H1 (cell line): ENCODE measurements around the gene EEF1AKMT3. TPM values are rescaled to one million over a fixed set of nuclear protein-coding genes. Genes with fewer than 3 reads are reported as not detected.

ENCODE experiments used
- CTCF ChIA-PET: fragments of 300-600 bp; sonication (Branson Sonifier 250); formaldehyde crosslinking; loops from one replicate; lab custom pipeline; 2021; ENCODE audit not compliant: partially characterized antibody; lab: Charles Lee
- POLR2A ChIA-PET: fragments of 300-600 bp; sonication (Branson Sonifier 250); formaldehyde crosslinking; loops from one replicate; lab custom pipeline; 2021; ENCODE audit warnings: inconsistent platforms; ENCODE audit not compliant: partially characterized antibody; lab: Charles Lee
- DNase-seq, 2 experiments: peaks; one replicate each; pipeline versions ENCODE4 v3.0.0 to v3.0.0-alpha.2; 2010 to 2022; ENCODE audit warnings: low spot score in 2 of 2, low read depth in 1 of 2, mixed read lengths in 1 of 2
- FAIRE-seq: peaks from 2 replicates; lab custom pipeline; 2011; peaks lifted over from hg19 to GRCh38; lab: Jason Lieb, UNC
- H2AFZ ChIP-seq: 2 replicates; pipeline ENCODE4 v1.8.1; 2012; ENCODE audit warnings: low read length, inconsistent platforms
- H2AK5ac ChIP-seq: 2 replicates; pipeline ENCODE4 v1.6.1; 2013; ENCODE audit warnings: low read depth, low read length
- H2BK120ac ChIP-seq: replicated peaks from 2 replicates; pipeline ENCODE3; 2013; ENCODE audit warnings: low read depth, low read length, inconsistent platforms
- H2BK12ac ChIP-seq: 2 replicates; pipeline ENCODE4 v1.6.1; 2013; ENCODE audit warnings: low read depth, low read length
- H2BK15ac ChIP-seq: 2 replicates; pipeline ENCODE4 v1.6.1; 2013; ENCODE audit warnings: low read length
- H2BK20ac ChIP-seq: 2 replicates; pipeline ENCODE4 v1.6.1; 2013; ENCODE audit warnings: low read length
- H2BK5ac ChIP-seq: 2 replicates; pipeline ENCODE4 v1.6.1; 2013; ENCODE audit warnings: low read depth, low read length
- H3K14ac ChIP-seq: 2 replicates; pipeline ENCODE4 v1.6.1; 2013; ENCODE audit warnings: inconsistent platforms; ENCODE audit not compliant: insufficient read length
- H3K18ac ChIP-seq: 2 replicates; pipeline ENCODE4 v1.6.1; 2013; ENCODE audit warnings: low read length; ENCODE audit errors: extremely low read depth
- H3K23ac ChIP-seq: 2 replicates; pipeline ENCODE4 v1.6.1; 2013; ENCODE audit warnings: inconsistent platforms; ENCODE audit not compliant: insufficient read length
- H3K23me2 ChIP-seq: 2 replicates; pipeline ENCODE4 v1.6.1; 2013; ENCODE audit warnings: low read depth, low read length
- H3K27ac ChIP-seq: 2 replicates; pipeline ENCODE4 v1.6.1; 2011; ENCODE audit warnings: low read depth, low read length, inconsistent platforms
- H3K27me3 ChIP-seq, 4 experiments: replicated peaks in 1 of 4; 1 replicate in 1 of 4; 2 replicates in 3 of 4; pipeline versions ENCODE4 v1.6.1 to v1.8.1; 2011 to 2013; ENCODE audit warnings: low read length in 3 of 4, mild to moderate bottlenecking in 3 of 4, inconsistent platforms in 2 of 4, mixed read lengths in 2 of 4, moderate library complexity in 1 of 4; ENCODE audit not compliant: control insufficient read depth in 3 of 4, insufficient read depth in 3 of 4; ENCODE audit errors: extremely low read depth in 1 of 4
- H3K36me3 ChIP-seq, 4 experiments: 2 replicates each; pipeline versions ENCODE4 v1.6.1 to v1.8.1; 2011 to 2013; ENCODE audit warnings: mild to moderate bottlenecking in 4 of 4, low read length in 3 of 4, moderate library complexity in 2 of 4, control low read depth in 1 of 4, inconsistent platforms in 1 of 4; ENCODE audit not compliant: insufficient read depth in 4 of 4, control insufficient read depth in 2 of 4
- H3K4ac ChIP-seq: replicated peaks from 2 replicates; pipeline ENCODE3; 2013; ENCODE audit warnings: low read length, low read depth, mixed read lengths, inconsistent platforms; ENCODE audit not compliant: insufficient read length
- H3K4me1 ChIP-seq, 4 experiments: replicated peaks in 1 of 4; 1 replicate in 1 of 4; 2 replicates in 3 of 4; pipeline versions ENCODE4 v1.6.1 to v1.8.1; 2011 to 2013; ENCODE audit warnings: low read length in 3 of 4, inconsistent platforms in 2 of 4, mixed read lengths in 1 of 4; ENCODE audit not compliant: insufficient read depth in 4 of 4, control insufficient read depth in 3 of 4
- H3K4me2 ChIP-seq, 2 experiments: 2 replicates each; pipeline versions ENCODE4 v1.6.1 to v1.8.1; 2011 to 2013; ENCODE audit warnings: low read depth in 2 of 2, low read length in 2 of 2, control low read depth in 1 of 2, inconsistent platforms in 1 of 2, mild to moderate bottlenecking in 1 of 2; ENCODE audit not compliant: insufficient read depth in 1 of 2
- H3K4me3 ChIP-seq, 4 experiments: fragments of 200-600, 300-600 bp in 1 of 4; sonication (generic), shearing (Covaris generic), sonication (Bioruptor Twin) in 1 of 4; 2 replicates each; pipeline versions ENCODE4 v1.5.1 to v1.8.1; 2011 to 2016; ENCODE audit warnings: low read length in 4 of 4, low read depth in 3 of 4, control low read depth in 2 of 4, inconsistent platforms in 2 of 4, mild to moderate bottlenecking in 2 of 4, mixed read lengths in 1 of 4, moderate library complexity in 1 of 4; ENCODE audit not compliant: insufficient read depth in 2 of 4; ENCODE audit errors: extremely low read depth in 1 of 4
- H3K56ac ChIP-seq: replicated peaks from 2 replicates; pipeline ENCODE3; 2013; ENCODE audit warnings: low read depth, mild to moderate bottlenecking, mixed read lengths, low read length, inconsistent platforms; ENCODE audit not compliant: insufficient read length
- H3K79me1 ChIP-seq: 2 replicates; pipeline ENCODE4 v1.6.1; 2013; ENCODE audit warnings: low read depth, low read length, control low read depth
- H3K79me2 ChIP-seq, 2 experiments: 2 replicates each; pipeline versions ENCODE4 v1.6.1 to v1.8.1; 2012 to 2013; ENCODE audit warnings: low read length in 2 of 2, mild to moderate bottlenecking in 2 of 2, inconsistent platforms in 1 of 2; ENCODE audit not compliant: insufficient read depth in 2 of 2, control insufficient read depth in 1 of 2
- H3K9ac ChIP-seq, 4 experiments: replicated peaks in 1 of 4; 1 replicate in 1 of 4; 2 replicates in 3 of 4; pipeline versions ENCODE4 v1.6.1 to v1.8.1; 2011 to 2013; ENCODE audit warnings: low read depth in 3 of 4, low read length in 3 of 4, control low read depth in 2 of 4, mild to moderate bottlenecking in 2 of 4, moderate library complexity in 2 of 4, inconsistent platforms in 1 of 4; ENCODE audit errors: extremely low read depth in 1 of 4
- H3K9me3 ChIP-seq, 2 experiments: 2 replicates each; pipeline versions ENCODE4 v1.6.1 to v1.8.1; 2012 to 2013; ENCODE audit warnings: mild to moderate bottlenecking in 2 of 2, moderate library complexity in 2 of 2, control low read depth in 1 of 2, inconsistent platforms in 1 of 2, low read depth in 1 of 2, low read length in 1 of 2, mixed read lengths in 1 of 2; ENCODE audit not compliant: insufficient read depth in 2 of 2
- H4K20me1 ChIP-seq, 2 experiments: replicated peaks in 1 of 2; 2 replicates each; pipeline versions ENCODE3 to v1.8.1; 2011 to 2013; ENCODE audit warnings: inconsistent platforms in 2 of 2, low read length in 2 of 2, mild to moderate bottlenecking in 1 of 2; ENCODE audit not compliant: insufficient read depth in 2 of 2, control insufficient read depth in 1 of 2
- H4K5ac ChIP-seq: 2 replicates; pipeline ENCODE4 v1.6.1; 2013; ENCODE audit warnings: low read length, low read depth, mixed read lengths, inconsistent platforms; ENCODE audit not compliant: insufficient read length
- H4K8ac ChIP-seq: 2 replicates; pipeline ENCODE4 v1.8.0; 2013; ENCODE audit warnings: mild to moderate bottlenecking, moderate library complexity, low read length, inconsistent platforms; ENCODE audit not compliant: insufficient read depth; ENCODE audit errors: extremely low read depth
- H4K91ac ChIP-seq: replicated peaks from 2 replicates; pipeline ENCODE3; 2013; ENCODE audit warnings: low read length, mixed read lengths, inconsistent platforms; ENCODE audit not compliant: insufficient read length
- CEBPB ChIP-seq: IDR thresholded peaks from 2 replicates; pipeline ENCODE4 v1.6.1; 2012; ENCODE audit warnings: low read depth, low read length
- GABPA ChIP-seq: IDR thresholded peaks from 2 replicates; pipeline ENCODE4 v1.6.1; 2011; ENCODE audit warnings: mild to moderate bottlenecking, low read length, moderate library complexity, borderline replicate concordance; ENCODE audit not compliant: insufficient read depth
- HDAC6 ChIP-seq: IDR thresholded peaks from one replicate; pipeline ENCODE4 v1.7.1; 2012; ENCODE audit warnings: low read depth, mild to moderate bottlenecking, inconsistent platforms, low read length, moderate library complexity
- PHF8 ChIP-seq: fragments of 200-600 bp; sonication (generic); conservative IDR thresholded peaks from 2 replicates; pipeline ENCODE4 v1.7.1; 2012; ENCODE audit warnings: low read depth, mild to moderate bottlenecking, inconsistent platforms, low read length, moderate library complexity
- RAD21 ChIP-seq, 2 experiments: IDR thresholded peaks in 1 of 2; conservative IDR thresholded peaks in 1 of 2; 2 replicates each; pipeline ENCODE4 v1.6.1; 2011; ENCODE audit warnings: low read depth in 2 of 2, low read length in 2 of 2, improper control_type of control experiment in 1 of 2, inconsistent platforms in 1 of 2, mild to moderate bottlenecking in 1 of 2, moderate library complexity in 1 of 2
- RXRA ChIP-seq: IDR thresholded peaks from 2 replicates; pipeline ENCODE4 v1.6.1; 2011; ENCODE audit warnings: low read depth, mild to moderate bottlenecking, low read length, moderate library complexity; ENCODE audit not compliant: insufficient read depth
- SAP30 ChIP-seq: fragments of 300-600 bp; sonication (generic); IDR thresholded peaks from 2 replicates; pipeline ENCODE4 v1.7.1; 2012; ENCODE audit warnings: low read length, moderate library complexity, mild to moderate bottlenecking, inconsistent platforms; ENCODE audit not compliant: insufficient read depth, insufficient replicate concordance
- SIN3A ChIP-seq, 2 experiments: IDR thresholded peaks in 1 of 2; conservative IDR thresholded peaks in 1 of 2; 2 replicates each; pipeline ENCODE4 v1.6.1; 2011 to 2012; ENCODE audit warnings: low read length in 2 of 2, improper control_type of control experiment in 1 of 2, low read depth in 1 of 2, mild to moderate bottlenecking in 1 of 2
- SUZ12 ChIP-seq: fragments of 200-600 bp; sonication (generic); IDR thresholded peaks from 2 replicates; pipeline ENCODE4 v1.6.1; 2012; ENCODE audit warnings: mild to moderate bottlenecking, inconsistent platforms, low read length, moderate library complexity, mixed read lengths
- WGBS, 2 experiments: shearing (Covaris generic) in 1 of 2; methylation state at CpG; one replicate each; pipeline versions ENCODE4 v1.1.6 to v1.1.7; 2013 to 2015; ENCODE audit warnings: low lambda C conversion rate in 2 of 2, mixed read lengths in 2 of 2, inconsistent platforms in 1 of 2, low coverage in 1 of 2, missing lambda C conversion rate in 1 of 2; ENCODE audit not compliant: insufficient replicate concordance in 2 of 2, insufficient coverage in 1 of 2, insufficient read length in 1 of 2; ENCODE audit errors: extremely low coverage in 1 of 2, missing lambda C conversion rate in 1 of 2; 5-methylcytosine and 5-hydroxymethylcytosine counted together
- polyA plus RNA-seq, 7 experiments: library from polyadenylated mRNA; depleted of rRNA in 3 of 7; stranded (reverse) in 5 of 7; unstranded in 2 of 7; fragments of >200 nt in 5 of 7; fragments of 200-250 nt in 2 of 7; gene quantifications; 1 replicate in 5 of 7; 2 replicates in 1 of 7; 4 replicates in 1 of 7; pipeline versions ENCODE4 v1.2.1 to v1.2.3, GENCODE V29; 2011 to 2013; ENCODE audit warnings: missing spikeins in 2 of 7, mixed read lengths in 2 of 7
- total RNA-seq: library from RNA; stranded (reverse); fragmentation: NEBNext Ultra II Directional; extraction: Animal tissue kit (Norgen Biotek cat#: 25700); gene quantifications from 2 replicates; pipeline ENCODE4 v1.2.1, GENCODE V29; 2021
- TF ChIP-seq, protein P1 (sequence below), 3 experiments: IDR thresholded peaks; 1 replicate in 2 of 3; 2 replicates in 1 of 3; pipeline versions ENCODE4 v1.5.1 to v1.6.1; 2011; ENCODE audit warnings: low read length in 3 of 3, mild to moderate bottlenecking in 3 of 3, inconsistent platforms in 2 of 3, low read depth in 1 of 3, moderate library complexity in 1 of 3; ENCODE audit not compliant: insufficient read depth in 1 of 3; ENCODE audit errors: control extremely low read depth in 1 of 3

The EEF1AKMT3 gene
- total and polyA plus RNA-seq, 2 of the 8 experiments (the other 6 are each of a cell fraction or from before 2014, with no cell fraction given) = 3.1 to 4.4 TPM

- H4K91ac ChIP-seq = no peak overlapping the region
- no peak overlapping the region for H2AK5ac ChIP-seq
- peaks cover 2% of the 10 kb centered on the region; the same call in 1 of the 2 replicates for H3K23me2 ChIP-seq
- ChIA-PET CTCF (interaction anchor here (0.7 to 4.7 kb wide), 12 partner anchors 11 to 124 kb away, joined by 3 to 28 read pairs (median 4); partner anchors contain the start of gene CYP27B1), POLR2A (interaction anchor here (1.2 to 2.6 kb wide), 3 partner anchors 9 to 34 kb away, joined by 6 to 19 read pairs (median 7); partner anchors contain the start of genes CYP27B1, EEF1AKMT3 and METTL1)
- H3K9ac ChIP-seq = no peak overlapping the region
- no peaks in the 10 kb centered on the region for H4K20me1 ChIP-seq
- H4K5ac ChIP-seq = no peak overlapping the region
- peaks cover 0 to 16% of the 10 kb centered on the region in 2 experiments; a peak in 2 of 4 replicates for H3K79me2 ChIP-seq
- H4K8ac ChIP-seq = no peak overlapping the region
- no peak overlapping the region for H3K4me2 ChIP-seq
- H3K56ac ChIP-seq = no peak overlapping the region
- H3K18ac ChIP-seq = no peak overlapping the region
- FAIRE-seq = no peak
- no peaks in the 10 kb centered on the region for H3K4me1 ChIP-seq
- H3K79me1 ChIP-seq = no peaks in the 10 kb centered on the region
- no peaks in the 10 kb centered on the region for H3K9me3 ChIP-seq
- no peak overlapping the region for H2BK15ac ChIP-seq
- no peak overlapping the region for H3K27ac ChIP-seq
- no peak overlapping the region for H2BK120ac ChIP-seq
- no peak overlapping the region for H2BK12ac ChIP-seq
- H3K36me3 ChIP-seq = peaks cover 0 to 14% (median 6%) of the 10 kb centered on the region in 4 experiments; a peak in 5 of 8 replicates
- H3K4ac ChIP-seq = no peak overlapping the region
- H3K23ac ChIP-seq = no peak overlapping the region
- H2BK5ac ChIP-seq = no peak overlapping the region
- no peak overlapping the region for H2BK20ac ChIP-seq
- no peak overlapping the region for H3K14ac ChIP-seq
- H3K4me3 ChIP-seq = no peak overlapping the region
- no peak for DNase-seq
- H3K27me3 ChIP-seq = no peaks in the 10 kb centered on the region
- H2AFZ ChIP-seq = no peak overlapping the region
- 91% methylated on average over 3 of the region's 3 CpGs; no CpG with 5 or more reads in 1 of the 2 experiments for WGBS, 2 experiments
- TF ChIP-seq PHF8 = no peak
- TF ChIP-seq SAP30 = no peak
- TF ChIP-seq HDAC6 = no peak
- no peak for TF ChIP-seq RAD21 (IDR thresholded peaks at IDR 0.05 in 1 of 2, conservative IDR thresholded peaks at IDR 0.05 in 1 of 2; ENCODE audit: low read depth in 2 of 2, low read length in 2 of 2)
- no peak for TF ChIP-seq RXRA
- no peak for TF ChIP-seq CEBPB
- TF ChIP-seq, protein P1, sequence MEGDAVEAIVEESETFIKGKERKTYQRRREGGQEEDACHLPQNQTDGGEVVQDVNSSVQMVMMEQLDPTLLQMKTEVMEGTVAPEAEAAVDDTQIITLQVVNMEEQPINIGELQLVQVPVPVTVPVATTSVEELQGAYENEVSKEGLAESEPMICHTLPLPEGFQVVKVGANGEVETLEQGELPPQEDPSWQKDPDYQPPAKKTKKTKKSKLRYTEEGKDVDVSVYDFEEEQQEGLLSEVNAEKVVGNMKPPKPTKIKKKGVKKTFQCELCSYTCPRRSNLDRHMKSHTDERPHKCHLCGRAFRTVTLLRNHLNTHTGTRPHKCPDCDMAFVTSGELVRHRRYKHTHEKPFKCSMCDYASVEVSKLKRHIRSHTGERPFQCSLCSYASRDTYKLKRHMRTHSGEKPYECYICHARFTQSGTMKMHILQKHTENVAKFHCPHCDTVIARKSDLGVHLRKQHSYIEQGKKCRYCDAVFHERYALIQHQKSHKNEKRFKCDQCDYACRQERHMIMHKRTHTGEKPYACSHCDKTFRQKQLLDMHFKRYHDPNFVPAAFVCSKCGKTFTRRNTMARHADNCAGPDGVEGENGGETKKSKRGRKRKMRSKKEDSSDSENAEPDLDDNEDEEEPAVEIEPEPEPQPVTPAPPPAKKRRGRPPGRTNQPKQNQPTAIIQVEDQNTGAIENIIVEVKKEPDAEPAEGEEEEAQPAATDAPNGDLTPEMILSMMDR (IDR thresholded peaks at IDR 0.05; ENCODE audit: control extremely low read depth in 1 of 3, insufficient read depth in 1 of 3, low read depth in 1 of 3, low read length in 3 of 3) = no peak
- TF ChIP-seq SIN3A (conservative IDR thresholded peaks at IDR 0.05 in 1 of 2, IDR thresholded peaks at IDR 0.05 in 1 of 2; ENCODE audit: low read depth in 1 of 2, low read length in 2 of 2) = no peak
- TF ChIP-seq GABPA = no peak
- no peak for TF ChIP-seq SUZ12
Observed at GRCh38 chr12:57781244-57781643, 8.8 kb downstream of the EEF1AKMT3 start.
